Uterus (tissue), 2 donors: ENCODE results near the gene PGK1.

Experiments used
- CTCF ChIP-seq, 4 experiments: fragments of 200-600 bp in 2 of 4; fragments of 450-650 bp in 2 of 4; sonication (generic) in 2 of 4; IDR thresholded peaks; one replicate each; pipeline ENCODE4 v1.5.1; 2016 to 2019; ENCODE audit warnings: antibody characterized with exemption in 4 of 4, mild to moderate bottlenecking in 2 of 4, moderate library complexity in 1 of 4
- POLR2A ChIP-seq, 2 donors: fragments of 450-650 bp; IDR thresholded peaks; one replicate each; pipeline ENCODE4 v1.6.1; 2016; ENCODE audit warnings: antibody characterized with exemption in 2 of 2, mild to moderate bottlenecking in 1 of 2, moderate library complexity in 1 of 2

- no peak for TF ChIP-seq POLR2A (IDR thresholded peaks at IDR 0.05)
- TF ChIP-seq CTCF (IDR thresholded peaks at IDR 0.05), result no peak
Measured at GRCh38 chrX:78123190-78123589, 19.1 kb downstream of the PGK1 start.
